Endodermal cell (in vitro differentiated cells): ENCODE results near the gene DGKH. TPM values are rescaled to one million over a fixed set of nuclear protein-coding genes. Genes with fewer than 3 reads are reported as not detected.

ENCODE experiments used
- DNase-seq: peaks from one replicate; pipeline ENCODE4 v3.0.0-alpha.2; 2017
- H3K27ac ChIP-seq: 2 replicates; pipeline ENCODE4 v1.5.1; 2013; ENCODE audit warnings: mild to moderate bottlenecking, low read depth, low read length, moderate library complexity
- H3K27me3 ChIP-seq: 2 replicates; pipeline ENCODE4 v1.6.1; 2013; ENCODE audit warnings: mild to moderate bottlenecking, low read length, moderate library complexity; ENCODE audit not compliant: insufficient read depth, control insufficient read depth, poor library complexity, severe bottlenecking
- H3K36me3 ChIP-seq: 2 replicates; pipeline ENCODE4 v1.7.0; 2013; ENCODE audit warnings: mild to moderate bottlenecking, low read length, moderate library complexity; ENCODE audit not compliant: control insufficient read depth, insufficient read depth
- H3K4me1 ChIP-seq: one replicate; pipeline ENCODE4 v1.7.0; 2013; ENCODE audit warnings: low read length; ENCODE audit not compliant: control insufficient read depth, insufficient read depth
- H3K4me3 ChIP-seq: 2 replicates; pipeline ENCODE4 v1.5.1; 2013; ENCODE audit warnings: mild to moderate bottlenecking, low read length, moderate library complexity
- H3K9ac ChIP-seq: 2 replicates; pipeline ENCODE4 v1.6.1; 2013; ENCODE audit warnings: mild to moderate bottlenecking, low read length, moderate library complexity; ENCODE audit not compliant: poor library complexity, severe bottlenecking; ENCODE audit errors: extremely low read depth
- H3K9me3 ChIP-seq: 2 replicates; pipeline ENCODE4 v1.6.1; 2013; ENCODE audit warnings: mild to moderate bottlenecking, low read length, moderate library complexity; ENCODE audit not compliant: control insufficient read depth
- H3K27ac Mint-ChIP-seq: 2 replicates; pipeline ENCODE4 v1.8.0; 2020; ENCODE audit warnings: mixed read lengths
- H3K27me3 Mint-ChIP-seq: 2 replicates; pipeline ENCODE4 v1.8.0; 2021; ENCODE audit warnings: mild to moderate bottlenecking, mixed read lengths; ENCODE audit not compliant: insufficient read depth
- H3K36me3 Mint-ChIP-seq: 2 replicates; pipeline ENCODE4 v1.8.0; 2020; ENCODE audit warnings: low read depth, mixed read lengths
- H3K4me1 Mint-ChIP-seq: 2 replicates; pipeline ENCODE4 v1.8.0; 2020; ENCODE audit warnings: mixed read lengths
- H3K4me3 Mint-ChIP-seq: 2 replicates; pipeline ENCODE4 v1.8.0; 2020; ENCODE audit warnings: mild to moderate bottlenecking, moderate library complexity, mixed read lengths
- H3K9me3 Mint-ChIP-seq: 2 replicates; pipeline ENCODE4 v1.8.0; 2020; ENCODE audit warnings: mild to moderate bottlenecking, mixed read lengths
- CTCF ChIP-seq: fragments of 200-600 bp; sonication (generic); conservative IDR thresholded peaks from 2 replicates; pipeline ENCODE4 v1.5.0; 2021; ENCODE audit warnings: antibody characterized with exemption, mild to moderate bottlenecking
- WGBS, 2 experiments: methylation state at CpG; one replicate each; pipeline versions ENCODE4 v1.1.5 to v1.1.7; 2013; ENCODE audit warnings: missing lambda C conversion rate in 2 of 2, mixed read lengths in 1 of 2; ENCODE audit not compliant: insufficient coverage in 1 of 2, insufficient read length in 1 of 2; 5-methylcytosine and 5-hydroxymethylcytosine counted together
- total RNA-seq, 2 donors: library from RNA; stranded (reverse); fragmentation: NEBNext Ultra II Directional in 1 of 2; extraction: Animal tissue kit (Norgen Biotek cat#: 25700) in 1 of 2; gene quantifications; 2 replicates in 1 of 2; 3 replicates in 1 of 2; pipeline ENCODE4 v1.2.1, GENCODE V29; 2021

The DGKH gene
- total RNA-seq, 2 donors from 2014 or later, result 7.1 to 11.5 TPM

- Histone ChIP-seq H3K27me3 (no peaks in the 10 kb centered on the region), H3K36me3 (peaks cover 15% of the 10 kb centered on the region), H3K4me3 (no peak overlapping the region), H3K9me3 (no peaks in the 10 kb centered on the region), H3K27ac (no peak overlapping the region), H3K4me1 (no peaks in the 10 kb centered on the region), H3K9ac (no peak overlapping the region)
- no peaks in the 10 kb centered on the region for H3K27me3 Mint-ChIP-seq
- H3K27ac Mint-ChIP-seq, result no peak overlapping the region
- H3K9me3 Mint-ChIP-seq, result no peaks in the 10 kb centered on the region
- no peaks in the 10 kb centered on the region for H3K4me1 Mint-ChIP-seq
- no peak overlapping the region for H3K4me3 Mint-ChIP-seq
- 90 to 94% methylated on average over 1 of the region's 1 CpG for WGBS, 2 experiments
- no peak for DNase-seq
- no peak for TF ChIP-seq CTCF
- peaks cover 14% of the 10 kb centered on the region for H3K36me3 Mint-ChIP-seq
These were observed 142.1 kb downstream of the DGKH start for GRCh38 chr13:42190529-42190928.

GRCh38 chr13:42211704-42212464, 163.4 kb downstream of the DGKH start:
- Histone ChIP-seq H3K9me3 (no peaks in the 10 kb centered on the region), H3K36me3 (peaks cover 10% of the 10 kb centered on the region), H3K4me3 (no peak overlapping the region), H3K9ac (no peak overlapping the region), H3K4me1 (no peaks in the 10 kb centered on the region), H3K27me3 (no peaks in the 10 kb centered on the region), H3K27ac (no peak overlapping the region)
- no peak overlapping the region for H3K27ac Mint-ChIP-seq
- WGBS, 2 experiments, result 91 to 100% methylated on average over 1 to 4 of the region's 5 CpGs
- DNase-seq, result no peak
- peaks cover 18% of the 10 kb centered on the region for H3K36me3 Mint-ChIP-seq
- H3K27me3 Mint-ChIP-seq, result no peaks in the 10 kb centered on the region
- no peak for TF ChIP-seq CTCF
- H3K4me1 Mint-ChIP-seq, result no peaks in the 10 kb centered on the region
- H3K4me3 Mint-ChIP-seq, result no peak overlapping the region
- H3K9me3 Mint-ChIP-seq, result no peaks in the 10 kb centered on the region

GRCh38 chr13:42214446-42214845, 166.0 kb downstream of the DGKH start:
- no peak overlapping the region for H3K27ac Mint-ChIP-seq
- no peaks in the 10 kb centered on the region for H3K4me1 Mint-ChIP-seq
- H3K27ac ChIP-seq, result no peak overlapping the region
- peaks cover 18% of the 10 kb centered on the region for H3K36me3 Mint-ChIP-seq
- H3K4me3 Mint-ChIP-seq, result no peak overlapping the region
- no peaks in the 10 kb centered on the region for H3K27me3 ChIP-seq
- no peaks in the 10 kb centered on the region for H3K9me3 Mint-ChIP-seq
- no peaks in the 10 kb centered on the region for H3K27me3 Mint-ChIP-seq
- no peak for DNase-seq
- H3K4me1 ChIP-seq, result no peaks in the 10 kb centered on the region
- WGBS, 2 experiments, result 90 to 96% methylated on average over 2 to 4 of the region's 4 CpGs
- no peak overlapping the region for H3K4me3 ChIP-seq
- H3K9me3 ChIP-seq, result no peaks in the 10 kb centered on the region
- TF ChIP-seq CTCF, result no peak
- peaks cover 9% of the 10 kb centered on the region for H3K36me3 ChIP-seq
- no peak overlapping the region for H3K9ac ChIP-seq
